ENCODE measurements around the gene CYP46A1.

DNA sequence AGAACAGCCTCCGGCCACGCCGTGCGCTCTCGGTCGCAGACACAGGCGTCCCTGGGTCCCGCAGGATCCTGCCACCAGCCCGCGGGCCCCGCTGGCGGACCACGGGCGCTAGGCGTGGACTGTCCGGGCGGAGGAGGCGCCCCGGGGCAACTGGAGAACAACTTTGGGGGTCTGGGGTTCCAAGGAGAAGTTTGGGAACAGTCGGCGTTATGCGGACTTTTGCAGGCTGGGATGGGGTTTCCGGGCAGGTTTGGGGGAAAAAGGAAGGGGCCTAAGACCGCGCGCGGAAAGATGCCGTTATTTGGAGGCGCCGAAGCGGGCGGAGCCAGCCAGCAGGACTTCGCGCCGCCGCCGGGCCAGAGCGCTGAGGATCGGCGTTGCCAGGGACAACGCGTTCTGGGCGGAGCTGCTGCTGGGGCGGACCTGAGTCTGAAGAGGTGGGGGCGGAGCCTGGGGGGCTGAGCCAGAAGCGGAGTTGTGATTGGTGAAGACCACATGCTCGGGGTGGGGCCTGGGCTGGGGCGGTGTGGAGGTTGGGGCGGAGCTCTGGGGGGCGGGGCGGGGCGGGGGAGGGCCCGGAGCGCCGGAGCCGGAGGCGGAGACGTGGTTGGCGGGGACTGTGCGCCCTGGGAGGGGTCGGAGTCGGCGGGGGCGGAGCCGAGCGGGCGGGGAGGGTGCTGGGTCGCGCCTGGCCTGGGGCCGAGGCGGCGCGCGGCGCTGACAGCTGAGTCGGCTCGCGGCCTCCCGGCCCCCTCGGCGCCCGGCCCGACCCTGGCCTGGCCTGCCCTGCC, at the start of gene CYP46A1:
- TF ChIP-seq, protein P1, sequence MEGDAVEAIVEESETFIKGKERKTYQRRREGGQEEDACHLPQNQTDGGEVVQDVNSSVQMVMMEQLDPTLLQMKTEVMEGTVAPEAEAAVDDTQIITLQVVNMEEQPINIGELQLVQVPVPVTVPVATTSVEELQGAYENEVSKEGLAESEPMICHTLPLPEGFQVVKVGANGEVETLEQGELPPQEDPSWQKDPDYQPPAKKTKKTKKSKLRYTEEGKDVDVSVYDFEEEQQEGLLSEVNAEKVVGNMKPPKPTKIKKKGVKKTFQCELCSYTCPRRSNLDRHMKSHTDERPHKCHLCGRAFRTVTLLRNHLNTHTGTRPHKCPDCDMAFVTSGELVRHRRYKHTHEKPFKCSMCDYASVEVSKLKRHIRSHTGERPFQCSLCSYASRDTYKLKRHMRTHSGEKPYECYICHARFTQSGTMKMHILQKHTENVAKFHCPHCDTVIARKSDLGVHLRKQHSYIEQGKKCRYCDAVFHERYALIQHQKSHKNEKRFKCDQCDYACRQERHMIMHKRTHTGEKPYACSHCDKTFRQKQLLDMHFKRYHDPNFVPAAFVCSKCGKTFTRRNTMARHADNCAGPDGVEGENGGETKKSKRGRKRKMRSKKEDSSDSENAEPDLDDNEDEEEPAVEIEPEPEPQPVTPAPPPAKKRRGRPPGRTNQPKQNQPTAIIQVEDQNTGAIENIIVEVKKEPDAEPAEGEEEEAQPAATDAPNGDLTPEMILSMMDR (IDR thresholded peaks at IDR 0.05): no peak
- TF ChIP-seq EZH2 (IDR thresholded peaks at IDR 0.05; ENCODE audit: borderline replicate concordance, insufficient read depth, low read depth, low read length, poor library complexity, severe bottlenecking): no peak

Data from B cell (primary cell).